ENCODE measurements around the gene GPR39.

DNA sequence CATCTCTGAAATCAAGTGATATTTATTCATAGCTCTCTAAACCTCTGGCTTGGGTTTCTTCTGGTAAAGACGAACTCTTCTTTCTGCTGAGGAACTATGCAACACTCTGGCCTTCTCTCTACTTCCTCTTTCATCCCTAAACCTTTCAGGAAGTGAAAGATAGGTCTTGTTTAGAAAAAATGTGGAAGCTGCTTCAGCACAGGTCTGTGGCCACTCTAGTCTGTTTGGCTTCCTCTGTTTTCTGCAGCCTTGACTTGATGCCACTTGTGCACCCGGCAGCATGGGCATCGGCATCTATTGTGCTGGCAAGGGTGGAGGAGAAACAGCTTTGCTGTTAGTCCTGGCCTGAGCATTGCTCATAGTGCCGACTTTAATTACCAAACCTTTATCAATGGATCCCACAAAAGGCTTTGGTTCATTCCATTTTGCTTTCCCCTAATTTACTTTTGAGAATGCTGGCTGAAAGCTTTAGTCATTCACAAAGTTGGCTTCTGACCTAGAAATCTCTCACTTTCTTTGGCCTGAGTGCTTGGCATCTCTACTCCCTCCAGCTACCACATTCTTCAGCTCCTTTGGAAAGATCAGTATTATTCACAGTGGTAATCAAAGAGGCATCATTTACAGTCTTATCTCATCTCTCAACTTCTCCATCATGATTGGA lies 32.0 kb upstream of the GPR39 start:
- TF ChIP-seq, protein P1, sequence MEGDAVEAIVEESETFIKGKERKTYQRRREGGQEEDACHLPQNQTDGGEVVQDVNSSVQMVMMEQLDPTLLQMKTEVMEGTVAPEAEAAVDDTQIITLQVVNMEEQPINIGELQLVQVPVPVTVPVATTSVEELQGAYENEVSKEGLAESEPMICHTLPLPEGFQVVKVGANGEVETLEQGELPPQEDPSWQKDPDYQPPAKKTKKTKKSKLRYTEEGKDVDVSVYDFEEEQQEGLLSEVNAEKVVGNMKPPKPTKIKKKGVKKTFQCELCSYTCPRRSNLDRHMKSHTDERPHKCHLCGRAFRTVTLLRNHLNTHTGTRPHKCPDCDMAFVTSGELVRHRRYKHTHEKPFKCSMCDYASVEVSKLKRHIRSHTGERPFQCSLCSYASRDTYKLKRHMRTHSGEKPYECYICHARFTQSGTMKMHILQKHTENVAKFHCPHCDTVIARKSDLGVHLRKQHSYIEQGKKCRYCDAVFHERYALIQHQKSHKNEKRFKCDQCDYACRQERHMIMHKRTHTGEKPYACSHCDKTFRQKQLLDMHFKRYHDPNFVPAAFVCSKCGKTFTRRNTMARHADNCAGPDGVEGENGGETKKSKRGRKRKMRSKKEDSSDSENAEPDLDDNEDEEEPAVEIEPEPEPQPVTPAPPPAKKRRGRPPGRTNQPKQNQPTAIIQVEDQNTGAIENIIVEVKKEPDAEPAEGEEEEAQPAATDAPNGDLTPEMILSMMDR (conservative IDR thresholded peaks at IDR 0.05), result no peak
- TF ChIP-seq ZFX (IDR thresholded peaks at IDR 0.05), result no peak

Measured in C4-2B (cell line).